Measurements from ENCODE around the gene GPX2. TPM values are rescaled to one million over a fixed set of nuclear protein-coding genes. Genes with fewer than 3 reads are reported as not detected.

Gene GPX2
- total RNA-seq: 100 to 1,000 TPM; 115 to 286 (median 143) TPM

DNA sequence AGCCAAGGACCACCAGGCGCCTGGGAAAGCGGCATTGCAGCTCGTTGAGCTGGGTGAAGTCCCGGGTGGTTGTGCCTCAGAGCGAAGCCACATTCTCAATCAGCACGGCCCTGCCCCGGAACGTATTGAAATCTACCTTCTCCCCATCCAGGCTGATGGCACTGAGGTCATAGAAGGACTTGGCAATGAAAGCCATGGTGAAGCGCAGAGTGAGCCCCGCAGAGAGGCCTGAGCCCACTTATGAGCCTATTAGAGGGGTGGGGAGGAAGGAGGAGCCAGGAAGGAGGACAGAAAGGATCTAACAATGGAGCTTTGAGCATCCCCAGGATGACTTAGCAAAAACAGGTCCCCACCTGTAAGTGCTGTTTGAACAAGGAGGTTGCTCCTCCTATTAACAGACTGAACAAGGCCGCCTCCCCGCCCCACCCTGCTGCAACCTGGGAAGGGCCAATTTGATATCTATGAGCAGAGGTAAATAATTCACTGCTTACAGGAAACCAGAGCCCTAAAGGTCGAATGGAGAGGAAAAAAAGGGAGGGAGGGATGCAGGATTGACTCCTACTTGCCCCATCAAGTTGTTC lies at the start of gene GPX2:
Gene GPX2 (minus strand): TSS at position 215 of the 581 bp plus-strand sequence. CDS start 19 bp downstream, at position 196.
- peak within 1 kb of the TSS in 2 of 4 donors; percentile 35 to 47 for H3K4me3 ChIP-seq
- peak; percentile 69 to 70 for TF ChIP-seq POLR2A (IDR thresholded peaks at IDR 0.05)
- TF ChIP-seq, protein P1, sequence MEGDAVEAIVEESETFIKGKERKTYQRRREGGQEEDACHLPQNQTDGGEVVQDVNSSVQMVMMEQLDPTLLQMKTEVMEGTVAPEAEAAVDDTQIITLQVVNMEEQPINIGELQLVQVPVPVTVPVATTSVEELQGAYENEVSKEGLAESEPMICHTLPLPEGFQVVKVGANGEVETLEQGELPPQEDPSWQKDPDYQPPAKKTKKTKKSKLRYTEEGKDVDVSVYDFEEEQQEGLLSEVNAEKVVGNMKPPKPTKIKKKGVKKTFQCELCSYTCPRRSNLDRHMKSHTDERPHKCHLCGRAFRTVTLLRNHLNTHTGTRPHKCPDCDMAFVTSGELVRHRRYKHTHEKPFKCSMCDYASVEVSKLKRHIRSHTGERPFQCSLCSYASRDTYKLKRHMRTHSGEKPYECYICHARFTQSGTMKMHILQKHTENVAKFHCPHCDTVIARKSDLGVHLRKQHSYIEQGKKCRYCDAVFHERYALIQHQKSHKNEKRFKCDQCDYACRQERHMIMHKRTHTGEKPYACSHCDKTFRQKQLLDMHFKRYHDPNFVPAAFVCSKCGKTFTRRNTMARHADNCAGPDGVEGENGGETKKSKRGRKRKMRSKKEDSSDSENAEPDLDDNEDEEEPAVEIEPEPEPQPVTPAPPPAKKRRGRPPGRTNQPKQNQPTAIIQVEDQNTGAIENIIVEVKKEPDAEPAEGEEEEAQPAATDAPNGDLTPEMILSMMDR (IDR thresholded peaks at IDR 0.05): no peak
- peaks cover 0 to 10% (median 0%) of the 10 kb centered on the region in 3 donors for H3K36me3 ChIP-seq
- peak in 2 of 3 donors; percentile 85 to 88 for DNase-seq
- no peaks in the 10 kb centered on the region for H3K9me3 ChIP-seq
- H3K27ac ChIP-seq: peak within 1 kb of the TSS in 3 of 4 donors; percentile 57 to 80 (median 69)
- no peaks in the 10 kb centered on the region for H3K27me3 ChIP-seq
- H3K4me1 ChIP-seq: peaks cover 0 to 26% (median 0%) of the 10 kb centered on the region in 4 donors

DNA sequence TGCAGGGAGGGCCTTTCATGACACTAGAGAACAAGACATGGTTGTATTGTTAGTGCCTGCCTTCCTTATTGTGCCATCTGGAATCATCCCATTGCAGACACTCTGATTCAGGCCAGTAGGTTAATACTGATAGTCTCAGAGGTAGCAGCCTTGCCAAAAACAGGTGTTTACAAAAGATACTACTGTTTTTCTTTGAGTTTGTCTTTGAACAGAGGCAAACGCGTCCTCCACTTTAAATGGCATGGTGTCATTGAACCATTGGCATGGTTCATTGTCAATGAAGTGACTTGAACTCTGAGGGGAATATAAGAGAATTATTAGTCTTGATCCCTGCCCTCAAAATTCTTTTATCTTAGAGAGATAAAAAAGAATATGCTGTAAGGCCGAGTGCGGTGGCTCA lies 48.4 kb upstream of the GPX2 start:
- TF ChIP-seq, protein P1 (IDR thresholded peaks at IDR 0.05): no peak
- TF ChIP-seq POLR2A (IDR thresholded peaks at IDR 0.05): no peak

DNA sequence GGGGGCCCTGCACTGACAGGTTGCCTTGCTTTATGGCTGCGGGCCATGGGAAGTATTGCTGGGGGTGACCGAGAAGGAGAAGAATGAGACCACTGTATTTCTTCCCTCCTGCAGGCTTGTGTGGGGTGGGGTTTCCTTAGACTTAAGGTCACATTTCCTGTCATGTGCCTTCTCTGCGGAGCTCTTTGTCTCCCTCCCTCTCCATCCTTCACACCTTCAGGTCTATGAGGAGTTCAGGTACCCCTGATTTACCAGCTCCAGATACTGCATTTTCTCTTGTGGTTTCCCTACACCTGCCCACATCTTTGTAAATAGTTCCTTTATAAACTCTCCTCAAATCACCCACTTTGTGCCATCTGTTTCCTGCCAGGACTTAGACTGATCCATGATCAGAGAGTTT lies 47.8 kb upstream of the GPX2 start:
- H3K4me1 ChIP-seq: peaks cover 0 to 10% (median 2%) of the 10 kb centered on the region in 4 donors
- TF ChIP-seq POLR2A (IDR thresholded peaks at IDR 0.05): no peak
- TF ChIP-seq, protein P1 (IDR thresholded peaks at IDR 0.05): no peak
- no peak overlapping the region for H3K4me3 ChIP-seq
- no peak for DNase-seq
- no peaks in the 10 kb centered on the region for H3K36me3 ChIP-seq
- no peaks in the 10 kb centered on the region for H3K27me3 ChIP-seq
- H3K9me3 ChIP-seq: no peaks in the 10 kb centered on the region
- no peak overlapping the region for H3K27ac ChIP-seq

More for the DNA sequence above, 48.4 kb upstream of the GPX2 start:
- H3K9me3 ChIP-seq: no peaks in the 10 kb centered on the region
- no peak for DNase-seq
- no peak overlapping the region for H3K4me3 ChIP-seq
- no peak overlapping the region for H3K27ac ChIP-seq
- H3K36me3 ChIP-seq: no peaks in the 10 kb centered on the region
- no peaks in the 10 kb centered on the region for H3K27me3 ChIP-seq
- H3K4me1 ChIP-seq: peaks cover 0 to 10% (median 2%) of the 10 kb centered on the region in 4 donors

DNA sequence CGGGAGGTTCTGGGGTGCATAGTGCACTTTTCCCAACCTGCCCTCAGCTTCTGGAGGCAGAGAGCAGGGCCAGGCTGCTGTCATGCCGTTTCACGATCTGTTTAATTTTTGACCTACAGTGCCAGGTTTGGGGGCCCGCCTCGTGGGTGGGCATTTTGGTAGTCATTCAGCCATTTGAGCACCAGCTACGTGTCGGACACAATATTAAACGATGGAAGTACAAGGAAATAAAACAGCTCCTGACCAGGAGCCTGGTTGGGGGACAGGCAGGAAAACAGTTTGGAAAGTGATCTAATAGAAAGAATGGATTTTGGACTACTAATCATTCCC lies 44.9 kb upstream of the GPX2 start:
- Histone ChIP-seq H3K36me3 (no peaks in the 10 kb centered on the region), H3K4me1 (peaks cover 0 to 10% (median 2%) of the 10 kb centered on the region in 4 donors), H3K4me3 (peak overlapping the region; percentile 64 to 79 (median 73)), H3K9me3 (no peaks in the 10 kb centered on the region), H3K27me3 (no peaks in the 10 kb centered on the region), H3K27ac (peak overlapping the region; percentile 74 to 92 (median 88))
- TF ChIP-seq, protein P1 (IDR thresholded peaks at IDR 0.05): no peak
- no peak for TF ChIP-seq POLR2A (IDR thresholded peaks at IDR 0.05)
- DNase-seq: no peak

DNA sequence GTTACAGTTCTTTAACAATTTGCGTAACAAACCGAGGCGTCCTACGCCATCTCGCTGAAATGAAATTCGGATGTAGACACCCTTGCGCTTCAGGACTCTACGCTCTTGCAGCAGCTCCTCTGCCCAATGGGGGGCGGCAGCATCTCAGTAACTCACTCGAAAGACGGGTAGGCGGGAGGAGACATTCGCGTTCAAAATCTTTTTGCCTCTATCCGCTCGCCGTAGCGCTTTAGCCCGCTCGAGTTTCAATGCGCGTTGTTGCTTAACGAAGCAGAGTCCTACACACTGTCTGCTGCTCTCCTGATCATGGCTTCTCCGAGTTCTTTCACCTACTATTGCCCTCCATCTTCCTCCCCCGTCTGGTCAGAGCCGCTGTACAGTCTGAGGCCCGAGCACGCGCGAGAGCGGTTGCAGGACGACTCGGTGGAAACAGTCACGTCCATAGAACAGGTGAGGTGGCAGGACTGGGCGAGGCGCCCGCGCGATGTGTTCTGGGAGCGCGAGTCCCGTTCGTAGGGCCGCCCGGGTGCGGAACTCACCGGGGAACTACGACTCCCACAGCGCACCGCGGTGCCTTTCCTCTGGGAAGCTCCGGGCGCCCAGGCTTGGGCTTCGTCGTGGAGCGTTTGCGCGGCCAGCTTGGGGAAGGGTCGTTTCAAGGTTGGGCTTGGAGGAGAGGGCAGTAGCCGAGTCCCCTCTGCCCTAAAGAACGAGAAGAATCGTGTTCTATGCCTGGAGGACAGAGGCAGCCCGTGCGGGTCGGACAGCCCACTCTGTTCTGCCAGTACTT lies 44.3 kb upstream of the GPX2 start, which contains the start of gene FNTB:
Gene FNTB (plus strand): TSS at position 248 of the 790 bp plus-strand sequence. CDS start 59 bp downstream, at position 307.
- Histone ChIP-seq H3K27me3 (no peaks in the 10 kb centered on the region), H3K4me1 (peaks cover 0 to 10% (median 2%) of the 10 kb centered on the region in 4 donors), H3K4me3 (peak within 1 kb of the TSS; percentile 64 to 79 (median 73)), H3K36me3 (no peaks in the 10 kb centered on the region), H3K27ac (peak within 1 kb of the TSS; percentile 74 to 92 (median 88)), H3K9me3 (no peaks in the 10 kb centered on the region)
- DNase-seq: peak; percentile 94 to 98 (median 98)
- TF ChIP-seq POLR2A (IDR thresholded peaks at IDR 0.05): peak; percentile 64
- TF ChIP-seq, protein P1 (IDR thresholded peaks at IDR 0.05): peak; percentile 55 to 94 (median 80)

Measured in Peyer's patch (tissue), 4 donors.